Posterior cingulate gyrus (tissue), 11 donors: Measurements from ENCODE around the gene CIC.

Experiments
- DNase-seq, 10 donors: peaks; one replicate each; pipeline versions ENCODE4 v3.0.0 to v3.0.0-alpha.2; 2020 to 2021; ENCODE audit warnings: mixed read lengths in 3 of 10
- intact Hi-C: fragments of 100-400 bp; cut with DNase I; formaldehyde crosslinking; loops from one replicate; pipeline ENCODE4 v1.15.1; 2023

Gene CIC

DNA sequence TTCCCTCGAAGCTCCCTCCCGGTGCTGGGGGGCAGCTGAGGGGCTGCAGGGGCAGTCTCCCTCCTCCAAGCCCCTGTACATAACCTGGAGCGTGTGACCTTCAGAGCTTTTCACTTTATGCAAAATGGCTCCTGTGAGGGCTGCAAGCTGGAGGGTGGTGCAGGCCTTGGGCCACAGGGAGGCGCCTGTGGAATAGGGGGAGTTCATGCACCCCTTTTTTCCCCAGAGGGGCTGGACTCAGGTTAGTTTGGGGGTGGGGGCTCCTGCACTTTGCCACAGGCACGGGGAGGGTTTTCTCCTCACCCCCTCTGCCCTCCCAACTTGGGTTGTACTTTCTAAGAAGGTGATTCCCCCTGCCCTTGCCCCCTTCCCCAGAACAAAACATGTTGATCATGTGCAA, 26.3 kb downstream of the CIC start:
- intact Hi-C loops: loop anchor here (5.0 kb wide), 1 partner anchor 48 kb away; no protein-coding TSS in a partner anchor
- DNase-seq: peak in 1 of 10 donors; percentile 61

DNA sequence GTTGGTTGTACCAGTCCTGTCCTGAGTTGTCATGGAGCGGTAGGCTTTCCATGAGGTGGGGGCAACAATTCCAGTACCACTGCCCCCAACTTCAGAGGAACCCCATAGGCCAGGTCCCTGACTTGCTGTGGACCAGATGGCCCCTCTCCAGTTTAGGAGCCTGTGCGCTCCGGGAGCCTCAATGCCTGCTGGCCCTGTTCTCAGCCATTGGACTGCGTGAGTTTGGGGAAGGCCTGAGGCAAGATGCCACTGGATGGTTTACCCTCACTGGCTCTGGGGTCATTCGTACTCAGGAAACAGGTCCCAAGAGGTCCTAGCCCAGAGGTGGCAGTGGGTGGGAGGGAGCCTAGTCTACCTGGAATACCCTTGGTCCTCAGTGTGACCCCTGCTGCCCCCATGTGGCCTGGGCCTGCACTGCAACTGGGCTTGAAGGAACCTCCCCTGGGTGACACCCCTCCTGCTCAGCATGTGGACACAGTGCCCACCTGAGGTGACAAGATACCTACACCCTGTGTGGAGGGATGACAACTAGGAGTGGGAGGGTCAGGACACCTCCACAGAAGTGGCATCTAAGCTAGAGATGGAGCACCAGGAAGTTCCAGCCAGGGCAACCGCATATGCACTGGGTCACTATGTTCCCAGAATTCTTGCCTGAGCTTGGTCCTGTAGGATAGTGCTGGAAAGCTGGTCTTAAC, 26.9 kb downstream of the CIC start:
- DNase-seq: peak; percentile 66 to 97 (median 88)
- intact Hi-C loops: loop anchor here (5.0 kb wide), 1 partner anchor 49 kb away; no protein-coding TSS in a partner anchor

DNA sequence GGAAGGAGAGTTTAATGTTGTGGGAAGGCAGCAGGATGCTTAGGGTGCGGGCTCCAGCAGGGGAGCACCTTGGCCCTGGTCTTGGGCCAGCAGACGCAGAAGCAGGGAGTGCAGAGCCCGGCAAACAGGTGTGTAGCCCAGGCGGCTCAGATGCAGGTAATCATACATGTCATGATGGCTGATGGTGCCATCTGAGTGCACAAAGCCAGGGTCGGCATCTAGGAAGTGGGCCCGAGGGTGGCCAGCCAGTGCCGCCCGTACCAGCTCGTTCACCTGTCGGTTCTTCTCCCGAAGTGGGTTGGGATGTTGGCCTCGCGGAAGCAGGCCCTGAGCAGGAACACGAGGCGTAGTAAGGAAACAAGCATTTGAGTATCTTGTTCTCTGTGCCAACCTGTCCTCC, 28.0 kb downstream of the CIC start:
- intact Hi-C loops: loop anchor here (5.0 kb wide), 1 partner anchor 50 kb away; no protein-coding TSS in a partner anchor

DNA sequence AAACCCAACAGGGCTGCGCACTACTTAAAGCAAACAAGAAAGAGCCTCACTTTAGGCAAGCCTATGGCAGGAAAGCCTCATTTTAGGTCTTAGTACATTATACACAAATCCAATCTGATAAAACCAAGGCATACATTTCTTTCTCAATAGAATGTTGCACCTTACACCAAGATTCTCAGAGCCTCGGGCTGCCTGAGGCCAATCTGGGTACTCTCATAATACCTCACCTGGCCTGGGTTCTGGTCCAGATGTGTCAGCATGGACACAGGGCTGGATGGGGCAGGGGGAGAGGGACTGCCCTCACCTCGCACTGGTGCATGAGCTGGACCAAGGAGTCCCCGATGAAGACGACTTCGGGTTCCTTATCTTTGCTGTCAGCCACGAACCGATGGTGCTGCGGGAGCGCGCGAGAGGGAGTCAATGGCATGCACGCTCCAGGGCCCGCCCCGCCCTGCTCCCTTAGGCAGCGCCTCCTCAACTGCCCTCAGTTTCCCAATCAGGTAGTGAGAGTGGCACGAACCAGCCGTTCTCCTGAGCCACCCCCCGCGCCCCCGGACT, 32.7 kb downstream of the CIC start, which contains the start of gene PRR19:
PRR19 (plus strand) TSS at position 487 of the 558 bp plus-strand sequence. CDS start 7,453 bp downstream, outside the sequence.
- DNase-seq: peak in 2 of 10 donors; percentile 38 to 80
- intact Hi-C loops: no loop called here

More for the DNA sequence above, 28.0 kb downstream of the CIC start:
- DNase-seq: peak in 1 of 10 donors; percentile 67

DNA sequence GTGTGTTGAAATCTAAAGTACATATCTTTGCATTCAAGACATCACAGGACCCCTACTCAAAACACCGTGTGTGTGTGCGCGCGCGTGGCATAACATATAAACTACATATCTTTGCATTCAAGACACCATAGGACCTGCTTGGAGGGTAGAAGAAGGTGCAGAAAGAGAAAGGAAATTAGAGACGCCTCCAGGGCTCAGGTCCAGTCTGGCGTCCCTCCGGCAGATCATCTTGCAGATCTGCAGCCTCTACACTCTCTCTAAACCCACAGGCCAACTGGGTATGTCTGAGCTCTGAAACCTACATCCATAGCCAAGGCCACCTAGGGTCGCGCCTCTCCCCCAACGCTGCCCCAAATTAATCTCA, 34.0 kb downstream of the CIC start:
- peak in 1 of 10 donors; percentile 79 for DNase-seq
- intact Hi-C loops: no loop called here

DNA sequence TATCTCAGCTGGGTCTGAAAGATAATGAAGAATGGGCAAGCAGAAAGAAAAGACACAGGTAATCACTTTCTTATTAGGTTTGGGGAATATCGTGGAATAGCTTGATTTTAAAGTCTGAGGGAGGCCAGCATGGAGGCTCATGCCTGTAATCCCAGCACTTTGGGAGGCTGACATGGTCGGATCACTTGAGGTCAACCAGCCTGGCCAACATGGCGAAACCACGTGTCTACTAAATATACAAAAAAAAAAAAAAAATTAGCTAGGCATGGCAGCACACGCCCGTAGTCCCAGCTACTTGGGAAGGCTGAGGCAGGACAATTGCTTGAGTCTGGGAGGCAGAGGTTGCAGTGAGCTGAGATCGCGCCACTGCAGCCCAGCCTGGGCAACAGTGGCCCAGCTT, 34.8 kb downstream of the CIC start:
- DNase-seq: peak in 2 of 10 donors; percentile 51 to 58
- intact Hi-C loops: no loop called here

DNA sequence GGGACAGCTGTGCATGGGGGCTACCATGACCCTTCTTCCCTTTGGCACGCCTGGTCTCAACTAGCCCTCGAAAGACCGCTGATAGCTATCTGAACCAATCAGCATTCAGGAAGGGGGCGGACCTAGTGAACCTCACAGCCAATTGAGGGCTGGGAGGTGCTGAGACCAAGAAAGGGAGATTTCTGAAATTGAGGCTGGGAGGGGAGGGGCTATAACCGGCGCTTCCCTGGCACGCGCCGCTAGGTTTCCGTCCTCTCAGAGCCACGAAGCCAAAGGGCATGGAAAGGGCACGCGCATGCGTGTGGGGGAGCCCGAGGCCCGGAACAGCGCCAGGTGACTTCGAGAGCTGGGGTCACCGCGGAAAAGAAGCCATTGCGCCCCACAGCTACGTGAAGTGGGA, 37.6 kb downstream of the CIC start:
- peak in 2 of 10 donors; percentile 49 for DNase-seq
- intact Hi-C loops: no loop called here

DNA sequence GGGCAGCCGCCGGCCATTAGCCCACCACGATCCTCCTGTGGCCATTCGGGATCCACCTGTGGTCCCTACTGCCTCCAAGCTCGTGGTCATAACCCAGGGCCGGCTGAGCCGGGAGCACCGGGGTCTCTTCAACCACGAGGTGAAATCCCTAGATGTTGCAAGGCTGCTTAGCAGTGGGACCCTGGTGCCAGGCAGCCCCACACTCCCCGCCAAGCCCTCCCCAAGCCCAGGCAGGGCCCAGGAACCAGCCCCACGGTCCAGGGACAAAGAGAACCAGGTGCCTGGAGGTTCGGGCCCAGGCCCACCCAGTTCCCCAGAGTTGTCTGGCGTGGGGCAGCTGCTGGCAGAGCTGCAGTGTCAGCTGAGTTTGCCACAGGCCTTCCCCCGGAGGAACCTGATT, 40.6 kb downstream of the CIC start:
- peak in 1 of 10 donors; percentile 63 for DNase-seq
- intact Hi-C loops: no loop called here

DNA sequence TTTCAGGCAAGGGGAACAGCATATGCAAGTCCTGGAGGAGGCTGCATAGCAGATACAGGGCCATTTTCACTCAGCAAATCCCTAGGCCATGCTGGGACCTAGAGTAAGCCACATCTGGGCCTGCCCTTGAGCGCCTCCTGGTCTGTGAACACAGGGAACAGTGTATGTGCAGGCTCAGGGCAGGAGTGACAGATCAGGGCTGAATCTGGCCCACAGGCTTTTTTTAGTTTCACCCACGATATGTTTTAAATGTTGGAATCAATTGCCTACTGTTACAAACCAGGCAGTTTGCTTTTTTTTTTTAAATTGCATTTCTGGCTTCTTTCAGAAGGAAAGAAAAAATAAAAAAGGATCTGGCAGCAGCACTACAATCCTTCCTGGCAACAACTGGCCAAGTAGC, 42.6 kb downstream of the CIC start:
- intact Hi-C loops: no loop called here
- peak in 2 of 10 donors; percentile 49 to 80 for DNase-seq

DNA sequence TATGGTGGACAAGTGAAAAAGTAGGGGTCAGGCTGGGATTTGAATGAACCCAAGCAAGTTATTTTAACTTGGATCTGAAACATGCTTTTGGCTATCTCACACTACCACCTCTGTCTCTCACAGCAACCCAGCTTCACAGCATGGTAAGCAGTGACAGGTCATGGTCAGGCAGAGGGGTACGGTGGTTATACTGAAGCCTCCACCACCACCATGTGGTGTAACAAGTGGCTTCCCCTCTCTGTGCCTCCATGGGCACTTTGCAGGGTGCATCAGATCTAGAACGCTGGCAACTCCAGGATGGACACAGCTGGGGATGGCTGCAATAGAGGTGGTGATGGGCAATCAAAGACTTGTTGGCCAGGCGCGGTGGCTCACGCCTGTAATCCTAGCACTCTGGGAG, 43.3 kb downstream of the CIC start:
- peak in 2 of 10 donors; percentile 28 to 44 for DNase-seq
- intact Hi-C loops: no loop called here

DNA sequence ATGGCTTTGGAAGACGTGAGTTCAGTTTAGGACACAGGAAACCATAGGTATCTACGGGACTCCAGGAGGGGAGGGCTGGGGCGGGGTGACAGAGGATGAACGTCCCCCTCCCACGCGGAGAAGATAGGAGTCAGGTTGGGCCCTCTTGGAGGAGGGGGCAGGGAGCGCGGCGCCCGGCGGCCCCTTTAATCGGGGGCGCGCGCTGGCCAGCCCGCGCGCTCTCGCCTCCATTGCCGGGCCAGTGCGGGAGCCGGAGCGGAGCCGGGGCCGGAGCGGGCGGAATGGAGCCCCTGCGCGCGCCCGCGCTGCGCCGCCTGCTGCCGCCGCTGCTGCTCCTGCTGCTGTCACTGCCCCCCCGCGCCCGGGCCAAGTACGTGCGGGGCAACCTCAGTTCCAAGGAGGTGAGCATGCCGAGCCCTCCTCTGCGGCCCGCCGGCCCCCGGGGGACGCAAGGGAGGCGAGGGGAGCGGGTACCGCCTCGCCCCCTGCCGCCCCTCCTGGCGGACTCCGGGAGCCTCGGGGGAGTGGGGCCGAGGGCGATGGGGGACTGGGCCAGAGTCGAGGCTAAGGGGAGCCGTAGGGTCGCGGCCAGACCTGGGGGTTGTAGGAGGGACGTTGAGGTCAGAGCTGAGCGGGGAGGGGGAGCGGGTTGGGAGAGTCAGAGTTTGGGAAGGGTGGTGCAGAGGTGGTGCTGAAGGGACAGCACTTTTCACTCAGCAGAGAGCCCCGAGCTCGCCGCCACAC, 44.2 kb downstream of the CIC start, which contains the start of gene TMEM145:
TMEM145 (plus strand) TSS at position 214 of the 744 bp plus-strand sequence; CDS start at position 282, 68 bp downstream.
- intact Hi-C loops: no loop called here
- DNase-seq: peak; percentile 41 to 95 (median 64)

DNA sequence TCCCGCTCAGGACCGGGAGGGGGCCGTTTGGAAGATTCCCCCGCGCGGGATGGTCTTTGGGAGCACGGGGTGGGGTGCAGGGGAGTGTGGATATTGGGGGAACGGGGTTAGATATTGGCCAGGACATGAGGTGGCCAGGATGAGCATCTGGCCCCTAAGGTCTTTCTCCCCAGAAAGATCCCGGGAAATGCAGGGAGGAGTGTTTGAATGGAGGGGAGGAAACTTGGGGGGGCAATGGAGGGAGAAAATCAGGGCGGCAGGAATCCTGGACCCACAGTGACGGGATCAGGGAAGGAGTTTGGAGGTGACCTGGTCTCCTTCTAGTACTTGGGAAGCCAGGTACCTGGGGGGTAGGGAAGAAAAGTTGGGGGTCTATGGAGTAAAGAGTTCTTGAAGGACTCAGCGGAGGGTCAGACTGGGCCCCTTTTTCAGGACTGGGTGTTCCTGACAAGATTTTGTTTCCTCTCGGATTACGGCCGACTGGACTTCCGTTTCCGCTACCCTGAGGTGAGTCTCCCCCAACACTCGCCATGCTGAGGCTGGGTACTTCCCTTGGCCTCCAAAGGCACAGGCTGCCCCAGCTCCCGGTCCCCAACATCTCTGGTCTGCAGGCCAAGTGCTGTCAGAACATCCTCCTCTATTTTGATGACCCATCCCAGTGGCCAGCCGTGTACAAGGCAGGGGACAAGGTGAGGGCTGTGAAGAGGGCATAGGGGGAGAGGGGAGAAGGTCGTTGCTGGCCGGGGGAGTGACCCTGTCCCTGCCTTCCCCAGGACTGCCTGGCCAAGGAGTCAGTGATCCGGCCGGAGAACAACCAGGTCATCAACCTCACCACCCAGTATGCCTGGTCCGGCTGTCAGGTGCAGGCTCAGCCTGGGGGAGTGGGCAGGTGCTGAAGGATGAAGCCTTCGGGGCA, 45.0 kb downstream of the CIC start:
- intact Hi-C loops: no loop called here
- DNase-seq: peak in 2 of 10 donors; percentile 74 to 77

DNA sequence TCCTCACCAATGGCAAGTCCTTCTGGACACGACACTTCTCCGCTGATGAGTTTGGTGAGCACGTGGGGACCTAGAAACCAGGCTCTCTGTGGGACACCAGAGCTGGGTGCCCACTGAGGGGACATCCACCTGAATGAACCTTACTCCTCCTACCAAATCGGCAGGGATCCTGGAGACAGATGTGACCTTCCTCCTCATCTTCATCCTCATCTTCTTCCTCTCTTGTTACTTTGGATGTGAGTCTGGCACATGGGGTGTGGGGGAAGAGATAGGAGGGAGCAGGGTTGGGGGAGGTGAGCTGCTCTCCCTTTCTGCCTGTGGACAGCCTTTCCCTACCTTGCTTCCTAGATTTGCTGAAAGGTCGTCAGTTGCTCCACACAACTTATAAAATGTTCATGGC, 46.0 kb downstream of the CIC start:
- peak in 1 of 10 donors; percentile 74 for DNase-seq
- intact Hi-C loops: no loop called here

DNA sequence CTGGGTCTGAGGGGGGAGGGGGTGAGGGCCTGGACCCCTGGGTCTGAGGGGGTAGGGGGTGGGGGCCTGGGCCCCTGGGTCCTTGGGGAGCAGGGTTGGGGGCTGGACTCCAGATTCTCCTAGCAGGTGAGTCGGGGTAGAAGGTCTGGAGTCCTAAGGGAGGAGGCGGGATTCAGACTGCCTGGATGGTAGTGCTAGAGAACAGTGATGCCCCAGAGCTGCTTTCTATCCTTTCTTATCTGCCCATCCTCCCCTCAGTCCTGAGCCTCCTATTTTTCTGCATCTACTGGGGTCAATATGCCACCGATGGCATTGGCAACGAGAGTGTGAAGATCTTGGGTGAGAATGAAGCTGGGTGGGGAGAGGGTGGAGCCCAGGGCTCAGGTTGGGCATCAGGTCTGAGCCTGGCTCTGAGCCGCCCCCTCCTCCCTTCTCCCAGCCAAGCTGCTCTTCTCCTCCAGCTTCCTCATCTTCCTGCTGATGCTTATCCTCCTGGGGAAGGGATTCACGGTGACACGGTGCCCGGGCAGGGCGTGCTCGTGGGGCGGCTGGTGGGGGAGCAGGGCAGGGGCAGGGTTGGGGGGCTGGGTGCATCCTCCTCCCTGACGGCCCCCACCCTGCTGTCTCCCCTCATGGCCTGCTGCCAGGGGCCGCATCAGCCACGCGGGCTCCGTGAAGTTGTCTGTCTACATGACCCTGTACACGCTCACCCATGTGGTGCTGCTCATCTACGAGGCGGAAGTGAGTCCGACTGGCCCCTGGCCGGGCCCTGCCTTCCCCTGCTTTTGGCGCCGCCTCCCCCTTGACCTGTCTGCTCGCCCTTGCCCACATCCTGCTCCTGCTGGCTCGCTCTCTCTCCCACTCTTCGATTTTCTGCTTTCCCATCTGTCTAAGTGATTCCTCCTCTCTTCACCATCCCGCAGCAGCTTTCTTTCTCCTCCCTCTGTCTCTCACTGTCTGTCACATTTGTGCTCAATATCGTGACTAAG, 47.5 kb downstream of the CIC start:
- intact Hi-C loops: no loop called here
- peak in 1 of 10 donors; percentile 87 for DNase-seq

DNA sequence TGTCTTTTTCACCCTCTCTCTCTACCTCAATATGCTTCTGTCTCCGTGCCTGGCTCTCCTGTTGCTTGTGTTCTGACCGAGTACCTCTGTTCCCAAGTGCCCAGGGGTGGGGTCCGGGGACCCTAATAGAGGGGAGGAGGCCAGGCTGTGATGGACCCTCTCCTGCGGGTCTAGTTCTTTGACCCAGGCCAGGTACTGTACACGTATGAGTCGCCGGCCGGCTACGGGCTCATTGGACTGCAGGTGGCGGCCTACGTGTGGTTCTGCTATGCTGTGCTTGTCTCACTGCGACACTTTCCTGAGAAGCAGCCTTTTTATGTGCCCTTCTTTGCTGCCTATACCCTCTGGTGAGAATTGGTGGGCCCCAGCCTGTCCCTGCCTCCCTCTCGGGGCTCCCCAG, 48.5 kb downstream of the CIC start:
- DNase-seq: peak in 1 of 10 donors; percentile 80
- intact Hi-C loops: no loop called here

DNA sequence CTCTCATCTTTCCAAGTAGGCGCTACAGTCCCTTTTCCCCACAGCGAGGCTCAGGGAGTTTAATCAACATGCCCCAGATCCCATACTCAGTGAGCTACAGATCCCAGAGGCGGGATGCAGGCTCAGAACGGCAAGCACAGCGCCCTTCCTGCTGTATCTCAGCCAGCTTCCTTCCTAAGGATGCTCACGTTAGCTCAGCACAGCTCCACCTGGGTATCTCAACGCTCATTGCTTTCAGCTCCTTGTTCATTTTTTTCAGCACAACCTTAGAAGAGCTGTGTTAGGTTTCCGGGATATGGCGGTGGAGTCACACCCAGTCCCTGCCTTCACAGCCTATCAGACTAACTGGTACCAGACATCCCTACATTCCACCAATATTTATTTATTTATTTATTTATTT, 53.3 kb downstream of the CIC start:
- peak in 2 of 10 donors; percentile 57 to 73 for DNase-seq
- intact Hi-C loops: loop anchor here (10.0 kb wide), 1 partner anchor 78 kb away; the partner anchor contains the start of gene GSK3A

DNA sequence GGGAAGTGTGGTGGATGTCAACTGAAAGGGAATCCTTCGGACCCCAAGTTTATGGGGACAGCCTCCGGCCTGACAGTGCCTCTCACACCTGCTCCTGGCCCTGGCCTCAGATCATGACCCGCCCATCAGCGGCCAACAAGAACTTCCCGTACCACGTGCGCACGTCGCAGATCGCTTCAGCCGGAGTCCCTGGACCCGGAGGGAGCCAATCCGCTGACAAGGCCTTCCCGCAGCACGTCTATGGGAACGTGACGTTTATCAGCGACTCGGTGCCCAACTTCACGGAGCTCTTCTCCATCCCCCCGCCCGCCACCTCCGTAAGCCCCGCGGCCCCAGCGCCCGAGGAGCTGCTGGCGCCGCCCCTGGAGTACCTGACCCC, 54.4 kb downstream of the CIC start:
- DNase-seq: peak in 2 of 10 donors; percentile 56 to 75
- intact Hi-C loops: loop anchor here (10.0 kb wide), 1 partner anchor 79 kb away; the partner anchor contains the start of gene GSK3A

DNA sequence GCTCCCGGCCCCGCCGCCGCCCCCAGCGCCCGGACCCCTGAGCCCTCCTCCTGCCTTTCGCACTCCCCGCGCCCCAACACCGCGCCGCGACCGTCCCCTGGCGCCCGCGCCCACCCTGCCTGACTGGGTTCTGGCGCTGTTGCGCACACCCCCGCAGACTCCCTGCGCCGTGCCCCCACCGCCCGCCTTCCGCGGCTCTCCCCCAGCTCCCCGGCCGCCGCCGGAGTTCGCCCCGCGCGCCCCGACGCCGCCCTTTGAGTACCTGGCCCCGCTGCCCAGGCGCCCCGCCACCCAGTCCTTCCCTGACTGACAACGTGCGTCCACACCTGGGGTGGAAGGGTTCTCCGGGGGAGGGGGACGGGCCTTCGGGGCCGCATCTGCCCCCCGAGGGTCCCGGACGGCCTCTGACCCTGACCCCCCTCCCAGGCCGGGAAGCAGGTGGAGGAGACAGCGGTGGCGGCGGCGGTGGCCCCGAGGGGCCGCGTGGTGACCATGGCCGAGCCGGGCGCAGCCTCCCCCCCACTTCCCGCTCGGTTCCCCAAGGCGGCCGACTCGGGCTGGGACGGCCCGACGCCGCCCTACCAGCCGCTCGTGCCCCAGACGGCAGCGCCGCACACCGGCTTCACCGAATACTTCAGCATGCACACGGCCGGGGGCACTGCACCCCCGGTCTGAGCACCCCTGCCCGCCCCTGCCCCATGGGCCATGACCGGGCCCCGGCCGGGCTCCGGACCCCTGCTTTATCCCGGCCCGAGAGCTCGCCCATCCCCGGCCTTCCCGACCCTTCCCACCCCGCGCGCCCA, 55.0 kb downstream of the CIC start:
- DNase-seq: peak in 3 of 10 donors; percentile 18 to 85 (median 73)
- intact Hi-C loops: loop anchor here (2.0 to 10.0 kb wide), 2 partner anchors 39 to 79 kb away; partner anchors contain the start of gene GSK3A
